GM21360 (cell line): ENCODE results near the gene MATN1.

Experiments
- ATAC-seq: cut with Tn5 transposase; IDR thresholded peaks from one replicate; pipeline ENCODE4 v1.9.1; 2021; ENCODE audit warnings: mild to moderate bottlenecking, moderate library complexity; ENCODE audit not compliant: unreplicated experiment

The MATN1 gene

GRCh38 chr1:30732277-30732996, 9.1 kb upstream of the MATN1 start:
- no peak for ATAC-seq

GRCh38 chr1:30731806-30732276, 8.5 kb upstream of the MATN1 start:
- ATAC-seq = no peak

- no peak for ATAC-seq
Observed at GRCh38 chr1:30731109-30731805, 7.9 kb upstream of the MATN1 start.

- ATAC-seq = no peak
Observed at GRCh38 chr1:30730346-30731108, 7.1 kb upstream of the MATN1 start.

- ATAC-seq = no peak
Observed at GRCh38 chr1:30729901-30730300, 6.5 kb upstream of the MATN1 start.

GRCh38 chr1:30728832-30729638, 5.7 kb upstream of the MATN1 start:
- no peak for ATAC-seq

- no peak for ATAC-seq
Observed at GRCh38 chr1:30728340-30728739, 5.0 kb upstream of the MATN1 start.

GRCh38 chr1:30727824-30728223, 4.4 kb upstream of the MATN1 start:
- no peak for ATAC-seq

GRCh38 chr1:30726773-30727684, 3.6 kb upstream of the MATN1 start:
- no peak for ATAC-seq

GRCh38 chr1:30726236-30726635, 2.9 kb upstream of the MATN1 start:
- ATAC-seq = no peak

GRCh38 chr1:30725450-30726095, 2.2 kb upstream of the MATN1 start:
- no peak for ATAC-seq

GRCh38 chr1:30724655-30725421, 1.5 kb upstream of the MATN1 start:
- ATAC-seq = no peak

GRCh38 chr1:30724175-30724574, 790 bp upstream of the MATN1 start:
- no peak for ATAC-seq

GRCh38 chr1:30721812-30722537, 1.4 kb downstream of the MATN1 start:
- no peak for ATAC-seq

GRCh38 chr1:30721341-30721793, 2.0 kb downstream of the MATN1 start:
- ATAC-seq = no peak

GRCh38 chr1:30720271-30721223, 2.8 kb downstream of the MATN1 start:
- ATAC-seq = no peak
